Measurements from ENCODE around the gene ARHGAP21. TPM values are rescaled to one million over a fixed set of nuclear protein-coding genes. Genes with fewer than 3 reads are reported as not detected.

Gene ARHGAP21
- total RNA-seq, 1 donor from 2014 or later, result 80.6 TPM

- TF ChIP-seq, protein P1, sequence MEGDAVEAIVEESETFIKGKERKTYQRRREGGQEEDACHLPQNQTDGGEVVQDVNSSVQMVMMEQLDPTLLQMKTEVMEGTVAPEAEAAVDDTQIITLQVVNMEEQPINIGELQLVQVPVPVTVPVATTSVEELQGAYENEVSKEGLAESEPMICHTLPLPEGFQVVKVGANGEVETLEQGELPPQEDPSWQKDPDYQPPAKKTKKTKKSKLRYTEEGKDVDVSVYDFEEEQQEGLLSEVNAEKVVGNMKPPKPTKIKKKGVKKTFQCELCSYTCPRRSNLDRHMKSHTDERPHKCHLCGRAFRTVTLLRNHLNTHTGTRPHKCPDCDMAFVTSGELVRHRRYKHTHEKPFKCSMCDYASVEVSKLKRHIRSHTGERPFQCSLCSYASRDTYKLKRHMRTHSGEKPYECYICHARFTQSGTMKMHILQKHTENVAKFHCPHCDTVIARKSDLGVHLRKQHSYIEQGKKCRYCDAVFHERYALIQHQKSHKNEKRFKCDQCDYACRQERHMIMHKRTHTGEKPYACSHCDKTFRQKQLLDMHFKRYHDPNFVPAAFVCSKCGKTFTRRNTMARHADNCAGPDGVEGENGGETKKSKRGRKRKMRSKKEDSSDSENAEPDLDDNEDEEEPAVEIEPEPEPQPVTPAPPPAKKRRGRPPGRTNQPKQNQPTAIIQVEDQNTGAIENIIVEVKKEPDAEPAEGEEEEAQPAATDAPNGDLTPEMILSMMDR (IDR thresholded peaks at IDR 0.05; ENCODE audit: insufficient read depth, low read length, severe bottlenecking), result no peak
- no peaks in the 10 kb centered on the region for H3K36me3 ChIP-seq (ENCODE audit: control insufficient read depth, insufficient read depth, low read length)
- no peak for FAIRE-seq
- DNase-seq (ENCODE audit: low read depth), result no peak
- H3K27me3 ChIP-seq (ENCODE audit: control insufficient read depth, insufficient read depth, low read length), result no peaks in the 10 kb centered on the region
- no peak overlapping the region for H3K4me3 ChIP-seq (ENCODE audit: low read depth, low read length)
Measured at GRCh38 chr10:24700948-24701347, 22.7 kb downstream of the ARHGAP21 start.

GRCh38 chr10:24698270-24698669, 25.4 kb downstream of the ARHGAP21 start:
- no peak overlapping the region for H3K4me3 ChIP-seq (ENCODE audit: low read depth, low read length)
- H3K27me3 ChIP-seq (ENCODE audit: control insufficient read depth, insufficient read depth, low read length), result no peaks in the 10 kb centered on the region
- DNase-seq (ENCODE audit: low read depth), result no peak
- H3K36me3 ChIP-seq (ENCODE audit: control insufficient read depth, insufficient read depth, low read length), result no peaks in the 10 kb centered on the region
- no peak for FAIRE-seq
- TF ChIP-seq, protein P1 (IDR thresholded peaks at IDR 0.05; ENCODE audit: insufficient read depth, low read length, severe bottlenecking), result no peak

DNA sequence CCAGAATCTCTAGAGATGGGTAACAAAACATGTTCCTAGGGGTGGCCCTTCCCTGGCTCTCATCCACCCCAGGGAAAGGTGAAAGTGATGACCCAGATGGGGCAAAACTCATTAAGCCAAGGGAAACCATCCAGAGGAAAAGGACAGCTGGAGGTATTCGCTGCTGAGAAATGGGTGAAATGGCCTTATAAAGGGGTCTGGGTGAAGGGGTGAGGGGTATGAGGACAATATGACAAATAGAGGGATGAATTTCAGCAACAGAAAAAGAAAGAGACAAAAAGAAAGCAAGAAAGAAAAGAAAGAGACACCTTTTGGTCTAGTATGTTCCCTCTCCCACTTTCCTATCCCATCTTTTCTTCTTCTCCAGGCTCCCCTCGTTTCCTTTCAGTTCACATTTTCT, 26.6 kb downstream of the ARHGAP21 start:
- no peak overlapping the region for H3K4me3 ChIP-seq (ENCODE audit: low read depth, low read length)
- FAIRE-seq, result no peak
- no peaks in the 10 kb centered on the region for H3K27me3 ChIP-seq (ENCODE audit: control insufficient read depth, insufficient read depth, low read length)
- H3K36me3 ChIP-seq (ENCODE audit: control insufficient read depth, insufficient read depth, low read length), result no peaks in the 10 kb centered on the region
- TF ChIP-seq, protein P1 (IDR thresholded peaks at IDR 0.05; ENCODE audit: insufficient read depth, low read length, severe bottlenecking), result no peak
- no peak for DNase-seq (ENCODE audit: low read depth)

DNA sequence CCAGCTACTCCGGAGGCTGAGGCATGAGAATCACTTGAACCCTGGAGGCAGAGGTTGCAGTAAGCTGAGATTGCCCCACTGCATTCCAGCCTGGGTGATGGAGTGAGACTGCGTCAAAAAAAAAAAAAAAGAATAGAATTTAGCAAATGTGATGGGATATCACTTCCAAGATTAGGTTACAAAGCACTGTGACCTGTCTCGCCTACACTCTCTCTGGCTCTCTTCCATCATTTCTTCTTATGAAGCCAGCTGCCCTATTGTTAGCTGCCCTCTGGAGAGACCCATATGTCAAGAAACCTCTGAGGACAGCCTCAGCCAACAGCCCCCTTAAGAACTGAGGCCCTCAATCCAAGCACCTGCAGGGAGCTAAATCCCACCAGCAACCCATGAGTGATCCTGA, 28.2 kb downstream of the ARHGAP21 start:
- Histone ChIP-seq H3K36me3 (ENCODE audit: control insufficient read depth, insufficient read depth, low read length) (no peaks in the 10 kb centered on the region), H3K4me3 (ENCODE audit: low read depth, low read length) (no peak overlapping the region), H3K27me3 (ENCODE audit: control insufficient read depth, insufficient read depth, low read length) (no peaks in the 10 kb centered on the region)
- DNase-seq (ENCODE audit: low read depth), result no peak
- FAIRE-seq, result no peak
- TF ChIP-seq, protein P1 (IDR thresholded peaks at IDR 0.05; ENCODE audit: insufficient read depth, low read length, severe bottlenecking), result no peak

DNA sequence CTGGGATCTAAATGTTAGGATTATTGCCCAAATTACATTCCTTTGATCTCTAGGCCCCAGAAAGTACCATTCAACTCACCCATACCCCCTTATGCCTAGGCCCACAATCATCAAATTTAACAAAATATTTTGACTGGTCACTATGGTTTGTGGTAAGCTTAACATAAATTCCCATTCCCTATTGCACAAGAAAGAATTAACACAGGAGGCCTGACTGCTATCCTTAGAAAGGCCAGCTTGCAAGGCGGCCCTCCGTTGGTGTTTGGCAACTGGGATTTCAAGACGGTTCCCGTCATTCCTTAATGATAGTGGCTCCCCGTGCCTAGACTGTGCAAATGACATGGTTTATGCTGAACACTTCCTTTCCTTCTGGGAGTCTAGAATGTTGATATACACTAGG, 29.6 kb downstream of the ARHGAP21 start:
- Histone ChIP-seq H3K27me3 (ENCODE audit: control insufficient read depth, insufficient read depth, low read length) (no peaks in the 10 kb centered on the region), H3K36me3 (ENCODE audit: control insufficient read depth, insufficient read depth, low read length) (no peaks in the 10 kb centered on the region), H3K4me3 (ENCODE audit: low read depth, low read length) (no peak overlapping the region)
- FAIRE-seq (no peak), DNase-seq (ENCODE audit: low read depth) (no peak)
- TF ChIP-seq, protein P1 (IDR thresholded peaks at IDR 0.05; ENCODE audit: insufficient read depth, low read length, severe bottlenecking), result no peak

DNA sequence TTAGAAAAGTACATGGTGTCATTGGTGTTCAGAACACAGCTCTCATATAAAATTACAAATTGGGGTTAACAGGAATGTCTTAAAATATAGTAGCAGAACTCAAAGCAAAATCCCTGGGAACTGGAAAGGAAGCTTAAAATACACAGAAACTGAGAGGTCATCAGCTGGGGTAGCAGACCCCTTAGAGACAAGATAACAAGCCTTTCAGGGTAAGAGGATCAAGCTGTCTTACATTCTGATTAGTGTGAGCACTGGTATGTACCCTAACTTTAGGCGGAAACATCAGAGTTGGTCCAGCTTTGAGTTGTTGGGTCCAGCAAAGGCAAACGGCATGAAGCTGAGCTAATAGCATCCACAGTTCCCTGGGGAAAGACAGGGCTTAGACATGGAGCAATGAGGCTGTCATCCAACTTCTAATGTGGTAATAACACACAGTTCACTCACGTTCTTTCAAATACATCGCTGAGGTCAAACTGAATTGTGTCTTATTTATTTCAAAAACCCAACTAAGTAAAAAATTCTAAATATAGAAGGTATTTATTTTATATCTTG, 32.6 kb downstream of the ARHGAP21 start:
- TF ChIP-seq, protein P1 (IDR thresholded peaks at IDR 0.05; ENCODE audit: insufficient read depth, low read length, severe bottlenecking), result no peak
- no peaks in the 10 kb centered on the region for H3K36me3 ChIP-seq (ENCODE audit: control insufficient read depth, insufficient read depth, low read length)
- no peak for DNase-seq (ENCODE audit: low read depth)
- H3K27me3 ChIP-seq (ENCODE audit: control insufficient read depth, insufficient read depth, low read length), result no peaks in the 10 kb centered on the region
- no peak for FAIRE-seq
- H3K4me3 ChIP-seq (ENCODE audit: low read depth, low read length), result no peak overlapping the region

All from bronchial epithelial cell (primary cell).